Stimulated activated CD8-positive, alpha-beta memory T cell treated with anti-CD3 and anti-CD28 coated beads, Interleukin-4, amount 100 ng/mL, for 24 hours (primary cell): Measurements from ENCODE around the gene RABGAP1L.
A peak's percentile ranks its signal among the peaks of the same experiment; 100 is the strongest.
"Not testable (repeated sequence)": the region's sequence is repeated elsewhere in the genome, so short reads cannot be mapped to it uniquely, and the experiment has no call there.

ENCODE experiments used
- DNase-seq: peaks from one replicate; pipeline ENCODE4 v3.0.0-alpha.2; 2020; ENCODE audit warnings: low read depth

Gene RABGAP1L

GRCh38 chr1:174159252-174160108 is at the start of gene RABGAP1L:
Gene RABGAP1L (plus strand): TSS chr1:174159520.
- DNase-seq = peak; percentile 89

- no peak for DNase-seq
These were observed 49.3 kb upstream of the RABGAP1L start for GRCh38 chr1:174110053-174110452.

- no peak for DNase-seq
These were observed 46.7 kb upstream of the RABGAP1L start for GRCh38 chr1:174112489-174113162.

GRCh38 chr1:174114106-174114505 is 45.2 kb upstream of the RABGAP1L start:
- DNase-seq = no peak

GRCh38 chr1:174114788-174115448 is 44.4 kb upstream of the RABGAP1L start:
- no peak for DNase-seq

GRCh38 chr1:174116042-174116441 is 43.3 kb upstream of the RABGAP1L start:
- DNase-seq = no peak

GRCh38 chr1:174118751-174119150 is 40.6 kb upstream of the RABGAP1L start:
- no peak for DNase-seq

GRCh38 chr1:174122318-174122717 is 37.0 kb upstream of the RABGAP1L start:
- DNase-seq = not testable (repeated sequence)

- DNase-seq = no peak
These were observed 35.5 kb upstream of the RABGAP1L start for GRCh38 chr1:174123843-174124242.

- DNase-seq = not testable (repeated sequence)
These were observed 32.1 kb upstream of the RABGAP1L start for GRCh38 chr1:174127176-174127575.

GRCh38 chr1:174131032-174131638 is 28.2 kb upstream of the RABGAP1L start:
- no peak for DNase-seq

GRCh38 chr1:174134003-174134659 is 25.2 kb upstream of the RABGAP1L start:
- DNase-seq = no peak

GRCh38 chr1:174135211-174135610 is 24.1 kb upstream of the RABGAP1L start:
- DNase-seq = no peak

GRCh38 chr1:174136714-174137113 is 22.6 kb upstream of the RABGAP1L start:
- DNase-seq = no peak

- no peak for DNase-seq
These were observed 16.5 kb upstream of the RABGAP1L start for GRCh38 chr1:174142836-174143235.

- DNase-seq = not testable (repeated sequence)
These were observed 15.5 kb upstream of the RABGAP1L start for GRCh38 chr1:174143727-174144396.

GRCh38 chr1:174144397-174144783 is 14.9 kb upstream of the RABGAP1L start:
- not testable (repeated sequence) for DNase-seq

GRCh38 chr1:174149216-174149615 is 10.1 kb upstream of the RABGAP1L start:
- no peak for DNase-seq

- no peak for DNase-seq
These were observed 8.8 kb upstream of the RABGAP1L start for GRCh38 chr1:174150499-174150898.

GRCh38 chr1:174152427-174152826 is 6.9 kb upstream of the RABGAP1L start:
- DNase-seq = no peak
